SU-DHL-6 (cell line): ENCODE measurements around the gene CBFA2T2.
A peak's percentile ranks its signal among the peaks of the same experiment; 100 is the strongest.

Experiments used
- H2AFZ ChIP-seq: fragments of 200-600 bp; sonication (generic); 2 replicates; pipeline ENCODE4 v1.6.1; 2014; ENCODE audit warnings: low read depth, mild to moderate bottlenecking, moderate library complexity, mixed read lengths, antibody characterized with exemption, low read length; ENCODE audit not compliant: severe bottlenecking
- H3F3A ChIP-seq: fragments of 200-600 bp; shearing (Covaris generic); 2 replicates; pipeline ENCODE4 v1.6.0; 2016; ENCODE audit warnings: antibody characterized with exemption, mild to moderate bottlenecking; ENCODE audit not compliant: insufficient read depth
- H3K27ac ChIP-seq: fragments of 200-600 bp; sonication (generic); 2 replicates; pipeline ENCODE4 v1.5.1; 2016; ENCODE audit warnings: low read depth, mild to moderate bottlenecking, low read length, moderate library complexity, mixed read lengths
- H3K27me3 ChIP-seq: fragments of 200-600 bp; sonication (generic), shearing (Covaris generic); 2 replicates; pipeline ENCODE4 v1.6.0; 2014; ENCODE audit warnings: mild to moderate bottlenecking, low read length
- H3K36me3 ChIP-seq: fragments of 200-600 bp; sonication (generic); 2 replicates; pipeline ENCODE4 v1.6.1; 2014; ENCODE audit warnings: mild to moderate bottlenecking, low read length, mixed read lengths
- H3K4me2 ChIP-seq: fragments of 300-600, 200-600 bp; shearing (Covaris generic), sonication (generic); 2 replicates; pipeline ENCODE4 v1.6.0; 2014; ENCODE audit warnings: low read length, low read depth, mild to moderate bottlenecking; ENCODE audit not compliant: poor library complexity, severe bottlenecking
- H3K4me3 ChIP-seq: fragments of 200-600 bp; sonication (generic); 2 replicates; pipeline ENCODE4 v1.5.1; 2014; ENCODE audit warnings: antibody characterized with exemption, low read length, mild to moderate bottlenecking, mixed read lengths; ENCODE audit not compliant: insufficient read depth, poor library complexity, severe bottlenecking
- H3K79me2 ChIP-seq: fragments of 200-600 bp; sonication (generic); 2 replicates; pipeline ENCODE4 v1.6.1; 2014; ENCODE audit warnings: mild to moderate bottlenecking, low read length, moderate library complexity; ENCODE audit not compliant: insufficient read depth
- H3K9ac ChIP-seq: fragments of 200-600 bp; sonication (generic); 2 replicates; pipeline ENCODE4 v1.7.0; 2014; ENCODE audit warnings: mild to moderate bottlenecking, low read length
- H3K9me2 ChIP-seq: fragments of 200-600 bp; sonication (generic); replicated peaks from 2 replicates; pipeline ENCODE4 v1.6.1; 2014; ENCODE audit warnings: low read length; ENCODE audit not compliant: insufficient read depth
- H3K9me3 ChIP-seq: fragments of 200-600 bp; sonication (generic); 2 replicates; pipeline ENCODE4 v1.6.1; 2014; ENCODE audit warnings: low read length, mixed read lengths; ENCODE audit not compliant: insufficient read depth
- H4K20me1 ChIP-seq: fragments of 200-600 bp; sonication (generic); 2 replicates; pipeline ENCODE4 v1.6.1; 2014; ENCODE audit warnings: low read depth, mild to moderate bottlenecking, antibody characterized with exemption, low read length, moderate library complexity, mixed read lengths
- CTCF ChIP-seq: fragments of 200-600 bp; sonication (generic); IDR thresholded peaks from one replicate; pipeline ENCODE4 v1.5.1; 2017; ENCODE audit warnings: antibody characterized with exemption, mild to moderate bottlenecking, low read length, moderate library complexity; ENCODE audit not compliant: insufficient read depth, poor library complexity, severe bottlenecking
- EZH2phosphoT487 ChIP-seq: fragments of 200-600 bp; sonication (generic), shearing (Covaris generic); conservative IDR thresholded peaks from 2 replicates; pipeline ENCODE4 v1.6.1; 2018; ENCODE audit warnings: mild to moderate bottlenecking, antibody characterized with exemption, low read length, moderate library complexity, mixed read lengths

Gene CBFA2T2

GRCh38 chr20:33676121-33676520, 186.2 kb downstream of the CBFA2T2 start:
- Histone ChIP-seq H3K4me3 (no peak overlapping the region), H3K4me2 (no peak overlapping the region), H3K9me2 (no peaks in the 10 kb centered on the region), H3F3A (peaks cover 44% of the 10 kb centered on the region), H3K27me3 (no peaks in the 10 kb centered on the region), H3K36me3 (0 out of 2 replicates have a peak, but pooled peaks cover 10% of the 10 kb centered on the region), H4K20me1 (no peaks in the 10 kb centered on the region), H2AFZ (no peak overlapping the region), H3K79me2 (peaks cover 36% of the 10 kb centered on the region), H3K9ac (no peak overlapping the region), H3K27ac (peak overlapping the region; percentile 78; the same call in 1 of the 2 replicates), H3K9me3 (no peaks in the 10 kb centered on the region)
- TF ChIP-seq CTCF (no peak), EZH2phosphoT487 (no peak)

GRCh38 chr20:33676652-33677645, 187.1 kb downstream of the CBFA2T2 start:
- H3K36me3 ChIP-seq = 0 out of 2 replicates have a peak, but pooled peaks cover 10% of the 10 kb centered on the region
- no peaks in the 10 kb centered on the region for H3K9me2 ChIP-seq
- no peaks in the 10 kb centered on the region for H4K20me1 ChIP-seq
- peaks cover 49% of the 10 kb centered on the region for H3F3A ChIP-seq
- no peak overlapping the region for H3K4me2 ChIP-seq
- H3K27ac ChIP-seq = no peak overlapping the region
- no peak overlapping the region for H3K4me3 ChIP-seq
- no peak overlapping the region for H2AFZ ChIP-seq
- H3K9me3 ChIP-seq = no peaks in the 10 kb centered on the region
- H3K79me2 ChIP-seq = peaks cover 40% of the 10 kb centered on the region
- no peaks in the 10 kb centered on the region for H3K27me3 ChIP-seq
- TF ChIP-seq CTCF (no peak), EZH2phosphoT487 (no peak)
- H3K9ac ChIP-seq = no peak overlapping the region

- H3K79me2 ChIP-seq = peaks cover 40% of the 10 kb centered on the region
- H3K9ac ChIP-seq = peak overlapping the region; percentile 52; the same call in 1 of the 2 replicates
- H4K20me1 ChIP-seq = no peaks in the 10 kb centered on the region
- 0 out of 2 replicates have a peak, but pooled peaks cover 10% of the 10 kb centered on the region for H3K36me3 ChIP-seq
- no peaks in the 10 kb centered on the region for H3K9me2 ChIP-seq
- H3F3A ChIP-seq = peaks cover 60% of the 10 kb centered on the region
- no peaks in the 10 kb centered on the region for H3K27me3 ChIP-seq
- H3K27ac ChIP-seq = peak overlapping the region; percentile 94
- TF ChIP-seq EZH2phosphoT487 (no peak), CTCF (no peak)
- no peak overlapping the region for H3K4me3 ChIP-seq
- no peak overlapping the region for H2AFZ ChIP-seq
- H3K4me2 ChIP-seq = no peak overlapping the region
- H3K9me3 ChIP-seq = no peaks in the 10 kb centered on the region
Observed at GRCh38 chr20:33677991-33678702, 188.3 kb downstream of the CBFA2T2 start.
